GM21381 (cell line): ENCODE measurements around the gene PSEN1.

ENCODE experiments used
- ATAC-seq: cut with Tn5 transposase; IDR thresholded peaks from one replicate; pipeline ENCODE4 v1.9.1; 2021; ENCODE audit warnings: mild to moderate bottlenecking, moderate library complexity; ENCODE audit not compliant: unreplicated experiment

Gene PSEN1

GRCh38 chr14:73251516-73252215 is 115.4 kb downstream of the PSEN1 start:
- no peak for ATAC-seq

- no peak for ATAC-seq
These were observed 116.4 kb downstream of the PSEN1 start for GRCh38 chr14:73252491-73253322.

DNA sequence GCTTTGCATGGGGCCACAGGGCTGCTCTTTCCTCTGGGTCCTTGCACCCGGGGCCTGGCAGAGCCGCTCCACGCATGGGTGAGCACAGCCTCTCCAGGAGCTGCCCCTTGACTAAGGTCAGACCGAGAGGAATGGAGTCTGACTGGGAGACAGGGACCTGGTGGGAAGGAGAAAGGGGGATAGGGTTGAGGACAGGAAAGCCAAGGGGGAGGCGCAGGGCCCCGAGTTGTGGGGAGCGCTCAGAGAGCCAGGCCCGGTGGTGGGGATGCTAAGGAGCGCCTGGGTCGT is 117.0 kb downstream of the PSEN1 start:
- ATAC-seq: no peak

GRCh38 chr14:73253721-73254120 is 117.4 kb downstream of the PSEN1 start:
- no peak for ATAC-seq

DNA sequence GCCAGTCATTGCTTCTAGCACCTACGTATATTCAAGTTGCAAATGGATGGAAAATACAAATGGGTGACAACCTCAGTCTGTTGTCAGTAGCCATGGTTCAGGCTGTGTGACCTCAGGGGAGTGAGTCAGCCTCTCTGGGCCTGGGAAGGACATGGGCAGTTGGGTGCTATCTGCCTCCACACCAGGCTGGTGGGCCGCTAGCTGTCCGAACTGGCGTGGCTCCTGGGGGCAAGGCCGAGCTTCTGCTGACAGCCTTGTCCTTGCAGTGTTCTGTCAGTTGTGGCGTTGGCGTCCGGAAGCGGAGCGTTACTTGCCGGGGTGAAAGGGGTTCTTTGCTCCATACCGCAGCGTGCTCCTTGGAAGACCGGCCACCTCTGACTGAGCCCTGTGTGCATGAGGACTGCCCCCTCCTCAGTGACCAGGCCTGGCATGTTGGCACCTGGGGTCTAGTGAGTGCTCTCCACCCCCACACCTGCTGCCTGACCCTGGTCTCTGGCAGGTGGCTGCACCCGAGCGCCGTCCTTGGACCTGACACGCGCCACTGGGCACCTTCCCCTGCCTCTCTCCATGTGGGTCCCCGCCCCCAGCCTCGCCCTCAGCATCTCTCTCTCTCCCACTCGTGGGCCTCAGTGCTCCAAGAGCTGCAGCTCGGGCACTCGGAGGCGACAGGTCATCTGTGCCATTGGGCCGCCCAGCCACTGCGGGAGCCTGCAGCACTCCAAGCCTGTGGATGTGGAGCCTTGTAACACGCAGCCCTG is 118.1 kb downstream of the PSEN1 start:
- ATAC-seq: no peak

DNA sequence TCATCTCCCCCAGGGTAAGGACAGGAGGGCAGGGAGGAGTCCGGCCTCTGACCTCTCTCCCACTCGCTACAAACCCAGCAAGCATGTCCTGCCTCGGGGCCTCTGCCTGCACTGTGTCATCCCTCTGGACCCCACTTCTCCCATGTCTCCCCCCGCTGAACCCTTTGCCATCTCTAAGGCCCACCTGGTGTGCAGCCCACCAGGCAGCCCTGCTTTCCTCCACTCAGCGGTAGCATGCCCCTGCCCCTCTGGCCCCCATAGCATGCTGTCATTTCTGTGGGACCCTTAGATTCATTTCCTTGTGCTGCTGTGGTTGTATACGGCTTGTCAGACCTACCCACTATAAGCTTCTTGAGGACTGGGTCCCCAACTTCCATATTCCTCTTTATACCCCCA is 118.7 kb downstream of the PSEN1 start:
- no peak for ATAC-seq

GRCh38 chr14:73255693-73256225 is 119.5 kb downstream of the PSEN1 start:
- ATAC-seq: no peak

DNA sequence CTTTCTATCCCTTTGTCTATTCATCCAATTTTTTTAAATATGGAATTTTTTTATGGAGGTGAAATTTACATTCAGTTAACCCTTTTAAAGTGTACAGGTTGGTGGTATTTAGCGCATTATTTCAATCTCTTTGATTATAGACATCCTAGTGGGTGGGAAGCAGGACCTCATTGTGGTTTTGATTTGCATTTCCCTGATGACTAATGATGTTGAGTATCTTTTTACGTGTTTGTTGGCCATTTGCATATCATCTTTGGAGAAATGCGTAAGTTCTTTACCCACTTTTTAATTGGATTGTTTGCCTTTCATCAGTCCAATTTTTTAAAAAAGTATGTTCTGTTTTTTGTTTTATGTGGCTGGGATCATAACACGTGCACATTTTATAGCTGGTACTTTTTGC is 121.8 kb downstream of the PSEN1 start:
- ATAC-seq: no peak

DNA sequence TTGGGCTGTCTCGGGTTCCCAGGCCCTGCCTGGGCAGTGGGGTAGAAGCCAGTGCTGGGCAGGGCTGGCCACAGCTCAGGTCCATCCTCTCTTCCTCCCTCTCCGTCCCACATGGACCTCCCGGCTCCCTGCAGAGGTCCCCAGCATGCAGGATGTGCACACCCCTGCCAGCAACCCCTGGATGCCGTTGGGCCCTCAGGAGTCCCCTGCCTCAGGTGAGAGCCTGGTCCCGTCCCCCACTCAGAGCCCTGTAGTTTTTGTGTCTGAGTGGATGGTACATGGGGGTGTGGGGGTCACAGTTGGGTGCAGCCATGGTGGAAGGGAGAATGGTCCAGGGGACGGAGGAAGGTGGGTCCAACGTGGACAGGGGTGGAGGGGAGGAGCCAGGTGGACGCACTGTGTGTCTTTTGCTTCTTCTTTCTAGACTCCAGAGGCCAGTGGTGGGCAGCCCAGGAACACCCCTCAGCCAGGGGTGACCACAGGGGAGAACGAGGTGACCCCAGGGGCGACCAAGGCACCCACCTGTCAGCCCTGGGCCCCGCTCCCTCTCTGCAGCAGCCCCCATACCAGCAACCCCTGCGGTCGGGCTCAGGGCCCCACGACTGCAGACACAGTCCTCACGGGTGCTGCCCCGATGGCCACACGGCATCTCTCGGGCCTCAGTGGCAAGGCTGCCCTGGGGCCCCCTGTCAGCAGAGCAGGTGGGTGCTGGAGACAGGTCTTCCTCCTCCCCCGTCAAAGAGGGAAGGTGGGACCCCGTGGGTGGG is 122.7 kb downstream of the PSEN1 start:
- ATAC-seq: no peak

DNA sequence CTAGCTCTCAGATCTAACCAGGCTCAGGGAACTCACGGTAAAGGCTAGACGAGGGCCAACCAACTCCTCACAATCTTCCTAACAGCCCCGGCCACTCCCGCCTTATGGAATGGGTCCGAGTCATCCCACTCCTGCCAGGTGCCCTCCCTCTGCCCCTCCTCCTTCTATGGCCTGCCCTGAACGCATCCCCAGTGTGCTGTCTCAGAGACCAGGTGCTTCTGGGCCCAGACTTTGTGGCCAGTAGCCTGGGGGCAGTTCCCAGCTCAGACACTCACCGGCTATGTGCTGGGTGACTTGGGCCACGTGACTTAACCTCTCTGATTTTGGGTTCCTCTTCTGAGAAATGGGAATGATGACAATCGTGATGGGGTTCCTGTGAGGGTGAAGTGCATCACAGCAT is 123.5 kb downstream of the PSEN1 start:
- ATAC-seq: no peak

GRCh38 chr14:73260574-73260973 is 124.3 kb downstream of the PSEN1 start:
- ATAC-seq: no peak

DNA sequence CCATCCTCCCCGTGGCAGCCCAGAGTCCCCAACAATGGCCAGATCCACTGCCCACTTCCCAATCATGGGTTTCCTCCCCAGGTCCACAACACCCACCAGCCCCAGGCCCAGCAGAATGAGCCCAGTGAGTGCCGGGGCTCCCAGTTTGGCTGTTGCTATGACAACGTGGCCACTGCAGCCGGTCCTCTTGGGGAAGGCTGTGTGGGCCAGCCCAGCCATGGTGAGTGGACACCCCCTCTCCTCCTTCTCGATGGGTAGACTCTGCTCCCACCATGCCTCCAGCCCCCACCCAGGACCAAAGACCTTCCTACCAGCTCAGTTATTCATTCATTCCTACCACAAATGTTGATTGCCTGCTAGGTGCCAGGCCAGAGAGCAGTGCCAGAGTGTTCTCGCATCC is 124.8 kb downstream of the PSEN1 start:
- ATAC-seq: no peak

- no peak for ATAC-seq
These were observed 125.5 kb downstream of the PSEN1 start for GRCh38 chr14:73261520-73262426.

- ATAC-seq: no peak
These were observed 126.3 kb downstream of the PSEN1 start for GRCh38 chr14:73262427-73263183.

- ATAC-seq: no peak
These were observed 127.3 kb downstream of the PSEN1 start for GRCh38 chr14:73263606-73264005.

- ATAC-seq: no peak
These were observed 128.0 kb downstream of the PSEN1 start for GRCh38 chr14:73264080-73264884.

DNA sequence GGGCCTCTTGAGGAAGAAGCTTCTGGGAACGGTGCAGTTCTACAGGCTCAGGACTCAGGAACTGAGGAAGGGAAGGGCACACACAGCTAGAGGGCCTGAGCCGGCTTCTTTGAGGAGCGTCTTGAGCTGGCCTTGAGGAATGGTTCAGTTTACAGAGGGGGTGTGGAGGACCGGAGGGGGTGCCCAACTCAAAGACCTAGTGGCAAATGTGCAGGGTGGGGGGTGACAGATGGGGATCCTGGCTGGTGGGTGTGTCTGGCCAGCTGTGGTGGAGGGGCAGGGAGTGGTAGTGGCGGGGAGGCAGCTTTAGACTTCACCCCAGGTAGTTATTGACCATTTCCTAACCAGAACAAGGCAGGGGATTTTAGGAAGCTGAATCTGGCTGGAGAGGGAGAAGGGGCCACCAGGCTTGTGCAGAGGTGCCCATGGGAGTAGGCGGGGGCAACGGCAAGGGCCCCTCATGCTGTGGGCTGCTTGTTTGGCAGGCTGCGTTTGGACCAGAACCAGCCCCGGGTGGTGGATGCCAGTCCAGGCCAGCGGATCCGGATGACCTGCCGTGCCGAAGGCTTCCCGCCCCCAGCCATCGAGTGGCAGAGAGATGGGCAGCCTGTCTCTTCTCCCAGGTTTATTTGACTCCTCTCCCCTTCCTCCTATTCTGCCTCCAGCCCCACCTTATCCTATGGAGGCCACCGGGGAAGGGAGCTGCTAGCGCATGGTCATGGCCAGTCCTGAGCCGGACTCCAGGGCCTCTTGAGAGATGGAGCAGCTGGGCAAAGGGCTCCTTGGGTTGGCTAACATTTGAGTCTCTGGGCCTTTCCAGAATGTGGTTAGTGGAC is 128.8 kb downstream of the PSEN1 start:
- ATAC-seq: no peak

DNA sequence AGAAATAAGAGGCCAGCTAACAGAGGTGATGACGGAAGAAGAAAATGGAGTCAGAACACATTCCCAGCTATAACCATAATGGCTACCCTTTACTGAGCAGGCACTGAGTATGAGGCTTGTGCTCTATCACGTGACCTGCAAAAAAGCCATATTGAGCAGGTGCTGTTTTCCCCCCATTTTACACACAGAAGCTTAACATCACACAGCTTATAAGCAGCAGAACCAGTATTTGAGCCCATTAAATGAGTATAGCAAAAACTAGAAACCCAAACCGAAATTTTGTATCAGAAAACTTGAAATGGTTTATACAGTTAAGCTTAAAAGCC is 129.4 kb downstream of the PSEN1 start:
- ATAC-seq: no peak
